Measurements from ENCODE around the gene GNB1L.

GRCh38 chr22:19763458-19764298 lies 91.0 kb downstream of the GNB1L start:
- no peak for TF ChIP-seq CTCF (IDR thresholded peaks at IDR 0.05)
- TF ChIP-seq POLR2A (IDR thresholded peaks at IDR 0.05) = no peak
